ENCODE data around the gene USP46. TPM values are rescaled to one million over a fixed set of nuclear protein-coding genes. Genes with fewer than 3 reads are reported as not detected.

The USP46 gene
- total and polyA plus RNA-seq, 2 of the 4 experiments (the other 2 are of a cell fraction) = 9.3 to 15.4 TPM

DNA sequence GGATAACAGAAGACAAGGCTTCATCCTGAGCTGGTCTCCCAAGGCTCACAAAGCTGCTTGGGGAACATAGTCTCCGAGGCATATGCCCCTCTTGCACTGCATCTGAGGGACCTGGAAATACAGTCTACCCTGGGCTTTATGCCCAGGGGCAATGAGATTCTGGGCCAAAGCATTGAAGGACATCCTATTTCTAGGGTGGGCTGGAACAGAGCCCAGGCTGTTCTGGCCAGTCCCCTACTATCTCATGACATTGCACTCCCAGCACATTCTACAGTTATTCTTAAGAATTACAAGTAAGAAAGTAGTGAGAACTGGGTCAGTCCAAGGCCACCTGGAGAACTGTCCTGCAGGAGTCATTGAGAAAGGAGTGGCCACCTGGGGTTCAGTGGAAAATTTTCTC lies 107.6 kb downstream of the USP46 start:
- Histone ChIP-seq H3K79me1 (ENCODE audit: low read depth in 1 of 2, low read length in 2 of 2) (no peaks in the 10 kb centered on the region), H3K4me3 (ENCODE audit: insufficient read depth, low read depth, low read length) (no peak overlapping the region), H3K23ac (ENCODE audit: low read depth, low read length) (no peak overlapping the region), H3K9me3 (ENCODE audit: control insufficient read depth, insufficient read depth, low read length) (no peaks in the 10 kb centered on the region), H2AK5ac (ENCODE audit: low read depth, low read length) (no peak overlapping the region), H3K18ac (ENCODE audit: low read depth, low read length) (no peak overlapping the region), H3K27ac (ENCODE audit: insufficient read depth, low read length) (no peak overlapping the region), H3K4me1 (ENCODE audit: control insufficient read depth, insufficient read depth, low read length) (peaks cover 2% of the 10 kb centered on the region; the same call in 1 of the 2 replicates), H3K9ac (ENCODE audit: low read depth, low read length) (no peak overlapping the region), H4K8ac (ENCODE audit: low read depth in 2 of 2, low read length in 2 of 2) (no peak overlapping the region), H3K4ac (ENCODE audit: low read depth, low read length) (no peak overlapping the region), H3K56ac (ENCODE audit: extremely low read depth, insufficient read depth, low read length) (no peak overlapping the region), H4K20me1 (ENCODE audit: insufficient read depth, low read length) (no peaks in the 10 kb centered on the region), H2BK5ac (ENCODE audit: low read depth, low read length, poor library complexity, severe bottlenecking) (no peak overlapping the region), H4K5ac (ENCODE audit: low read depth, low read length) (no peak overlapping the region), H2BK20ac (ENCODE audit: low read depth, low read length) (no peak overlapping the region), H2AFZ (replicated peaks; ENCODE audit: low read length, poor library complexity) (no peak overlapping the region), H2AK9ac (replicated peaks; ENCODE audit: low read depth, low read length, poor library complexity) (no peak overlapping the region), H2BK120ac (ENCODE audit: low read depth, low read length) (peak overlapping the region; percentile 63; the same call in 1 of the 2 replicates), H3K4me2 (ENCODE audit: low read depth, low read length) (no peak overlapping the region), H3K36me3 (ENCODE audit: control insufficient read depth, insufficient read depth, low read length) (no peaks in the 10 kb centered on the region), H3K9me1 (ENCODE audit: insufficient read depth, low read length) (no peaks in the 10 kb centered on the region), H3K27me3 (ENCODE audit: control insufficient read depth, insufficient read depth, low read length) (no peaks in the 10 kb centered on the region), H2BK15ac (ENCODE audit: low read depth, low read length) (no peak overlapping the region), H4K91ac (ENCODE audit: insufficient read depth, low read depth, low read length) (no peak overlapping the region), H3K14ac (replicated peaks; ENCODE audit: low read depth, low read length) (no peak overlapping the region)
- in situ Hi-C loops (cut with MboI; ENCODE audit: low sequenced_read_pairs) = no loop called here
- TF ChIP-seq FOS (IDR thresholded peaks at IDR 0.05; ENCODE audit: low read depth, low read length) (no peak), BHLHE40 (IDR thresholded peaks at IDR 0.05; ENCODE audit: low read depth, low read length) (no peak), MXI1 (IDR thresholded peaks at IDR 0.05; ENCODE audit: borderline replicate concordance, low read depth, low read length) (no peak), SMC3 (IDR thresholded peaks at IDR 0.05; ENCODE audit: low read depth, low read length) (no peak), NFE2L2 (IDR thresholded peaks at IDR 0.05; ENCODE audit: low read depth, low read length) (no peak)
- TF ChIP-seq, protein P1, sequence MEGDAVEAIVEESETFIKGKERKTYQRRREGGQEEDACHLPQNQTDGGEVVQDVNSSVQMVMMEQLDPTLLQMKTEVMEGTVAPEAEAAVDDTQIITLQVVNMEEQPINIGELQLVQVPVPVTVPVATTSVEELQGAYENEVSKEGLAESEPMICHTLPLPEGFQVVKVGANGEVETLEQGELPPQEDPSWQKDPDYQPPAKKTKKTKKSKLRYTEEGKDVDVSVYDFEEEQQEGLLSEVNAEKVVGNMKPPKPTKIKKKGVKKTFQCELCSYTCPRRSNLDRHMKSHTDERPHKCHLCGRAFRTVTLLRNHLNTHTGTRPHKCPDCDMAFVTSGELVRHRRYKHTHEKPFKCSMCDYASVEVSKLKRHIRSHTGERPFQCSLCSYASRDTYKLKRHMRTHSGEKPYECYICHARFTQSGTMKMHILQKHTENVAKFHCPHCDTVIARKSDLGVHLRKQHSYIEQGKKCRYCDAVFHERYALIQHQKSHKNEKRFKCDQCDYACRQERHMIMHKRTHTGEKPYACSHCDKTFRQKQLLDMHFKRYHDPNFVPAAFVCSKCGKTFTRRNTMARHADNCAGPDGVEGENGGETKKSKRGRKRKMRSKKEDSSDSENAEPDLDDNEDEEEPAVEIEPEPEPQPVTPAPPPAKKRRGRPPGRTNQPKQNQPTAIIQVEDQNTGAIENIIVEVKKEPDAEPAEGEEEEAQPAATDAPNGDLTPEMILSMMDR (conservative IDR thresholded peaks at IDR 0.05; ENCODE audit: low read depth, low read length) = no peak
- no peak for DNase-seq
- WGBS, 2 experiments (ENCODE audit: extremely low coverage in 2 of 2, insufficient read length in 1 of 2) = 60% methylated on average over 1 of the region's 1 CpG; no CpG with 5 or more reads in 1 of the 2 experiments
- ATAC-seq (ENCODE audit: low read depth) = no peak
- ChIA-PET CTCF (no interaction called here), POLR2A (ENCODE audit: unreplicated experiment) (no interaction called here)
- intact Hi-C loops (cut with micrococcal nuclease) = no loop called here
- dilution Hi-C loops (cut with HindIII; ENCODE audit: low sequenced_read_pairs, unreplicated experiment) = no loop called here
- no TSS peak for BruUV-seq (replicated peaks)
